ENCODE data around the gene SCN9A.
A peak's percentile ranks its signal among the peaks of the same experiment; 100 is the strongest.

SCN9A gene

GRCh38 chr2:166180951-166181812, 194.6 kb downstream of the SCN9A start:
- TF ChIP-seq ZFX (IDR thresholded peaks at IDR 0.05; ENCODE audit: borderline replicate concordance) (no peak), CTCF (IDR thresholded peaks at IDR 0.05) (peak; percentile 69)

GRCh38 chr2:166179201-166179600, 196.5 kb downstream of the SCN9A start:
- no peak overlapping the region for H3K27ac ChIP-seq
- TF ChIP-seq ZFX (IDR thresholded peaks at IDR 0.05; ENCODE audit: borderline replicate concordance) (no peak), CTCF (IDR thresholded peaks at IDR 0.05) (no peak)

More at GRCh38 chr2:166180951-166181812, 194.6 kb downstream of the SCN9A start:
- H3K27ac ChIP-seq = no peak overlapping the region

GRCh38 chr2:166173263-166173662, 202.5 kb downstream of the SCN9A start:
- no peak for TF ChIP-seq ZFX (IDR thresholded peaks at IDR 0.05; ENCODE audit: borderline replicate concordance)
- no peak for TF ChIP-seq CTCF (IDR thresholded peaks at IDR 0.05)

GRCh38 chr2:166171216-166171615, 204.5 kb downstream of the SCN9A start:
- no peak for TF ChIP-seq CTCF (IDR thresholded peaks at IDR 0.05)
- TF ChIP-seq ZFX (IDR thresholded peaks at IDR 0.05; ENCODE audit: borderline replicate concordance) = no peak

More at GRCh38 chr2:166173263-166173662, 202.5 kb downstream of the SCN9A start:
- no peak overlapping the region for H3K27ac ChIP-seq

GRCh38 chr2:166170356-166170755, 205.4 kb downstream of the SCN9A start:
- H3K27ac ChIP-seq = no peak overlapping the region
- TF ChIP-seq ZFX (IDR thresholded peaks at IDR 0.05; ENCODE audit: borderline replicate concordance) (no peak), CTCF (IDR thresholded peaks at IDR 0.05) (no peak)

More at GRCh38 chr2:166171216-166171615, 204.5 kb downstream of the SCN9A start:
- no peak overlapping the region for H3K27ac ChIP-seq

GRCh38 chr2:166167449-166167848, 208.3 kb downstream of the SCN9A start:
- TF ChIP-seq ZFX (IDR thresholded peaks at IDR 0.05; ENCODE audit: borderline replicate concordance) (no peak), CTCF (IDR thresholded peaks at IDR 0.05) (no peak)
- no peak overlapping the region for H3K27ac ChIP-seq

GRCh38 chr2:166163775-166164174, 212.0 kb downstream of the SCN9A start:
- no peak for TF ChIP-seq ZFX (IDR thresholded peaks at IDR 0.05; ENCODE audit: borderline replicate concordance)
- TF ChIP-seq CTCF (IDR thresholded peaks at IDR 0.05) = no peak
- H3K27ac ChIP-seq = no peak overlapping the region

Measured in 22Rv1 (cell line).